LHCN-M2 (cell line): ENCODE data around the gene CD247. TPM values are rescaled to one million over a fixed set of nuclear protein-coding genes. Genes with fewer than 3 reads are reported as not detected.

ENCODE experiments used
- DNase-seq: peaks from one replicate; pipeline ENCODE4 v3.0.0-alpha.2; 2012; ENCODE audit warnings: low read depth
- total RNA-seq: library from RNA; depleted of rRNA; stranded (reverse); fragments of >200 nt; gene quantifications from 2 replicates; pipeline ENCODE4 v1.2.3, GENCODE V29; 2014

CD247 gene
- total RNA-seq, 1 experiment from 2014 or later, result not detected

- DNase-seq, result no peak
Observed at GRCh38 chr1:167512046-167512654, 6.2 kb downstream of the CD247 start.

DNA sequence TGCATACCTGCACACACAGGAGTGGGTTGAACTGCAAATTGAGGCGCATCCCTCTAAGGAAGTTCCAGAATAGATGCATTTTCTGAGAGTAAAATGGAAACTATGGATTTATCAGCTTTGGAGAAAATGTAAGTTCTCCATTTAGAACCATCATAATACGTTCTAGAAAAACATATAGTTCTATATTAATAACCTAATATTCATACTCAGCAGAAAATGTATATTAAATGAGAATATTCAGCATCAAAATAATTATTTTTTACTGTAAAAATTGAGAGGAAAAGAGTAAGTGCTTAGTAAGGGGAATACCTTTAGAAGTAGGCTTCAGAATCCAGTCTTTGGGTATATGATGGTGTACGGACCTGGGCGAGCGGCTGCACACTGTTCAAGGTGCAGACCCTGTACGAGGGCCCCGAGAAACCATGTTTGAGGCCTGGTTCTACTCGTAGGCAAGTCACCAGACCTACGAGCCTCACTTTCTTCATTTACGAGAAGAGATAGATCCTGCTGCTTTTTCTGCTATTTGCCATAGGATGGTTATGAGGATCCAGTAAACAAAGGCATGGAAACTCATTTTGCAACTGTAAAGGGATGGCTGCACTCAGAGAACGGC is 6.8 kb downstream of the CD247 start:
- DNase-seq, result no peak

DNA sequence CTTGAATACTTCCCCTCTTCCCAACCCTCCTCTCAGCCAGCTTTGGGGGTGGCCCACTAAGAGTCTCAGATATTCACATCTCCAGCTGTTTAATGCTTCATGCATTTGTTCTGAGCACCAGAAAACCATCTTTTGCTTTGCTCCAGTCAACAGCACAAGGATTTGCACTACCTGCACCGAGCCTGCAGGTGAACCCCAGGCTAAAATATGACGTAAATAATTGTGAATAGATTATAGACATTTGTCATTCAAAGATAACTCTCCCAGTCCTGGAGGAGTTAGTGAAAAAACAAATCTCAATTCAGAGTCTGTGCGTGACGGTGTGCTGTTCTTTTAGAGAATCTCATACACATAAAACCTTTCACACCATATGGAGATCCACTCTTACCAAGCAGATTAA is 7.4 kb downstream of the CD247 start:
- DNase-seq, result no peak

- DNase-seq, result no peak
Observed at GRCh38 chr1:167510244-167510643, 8.1 kb downstream of the CD247 start.

DNA sequence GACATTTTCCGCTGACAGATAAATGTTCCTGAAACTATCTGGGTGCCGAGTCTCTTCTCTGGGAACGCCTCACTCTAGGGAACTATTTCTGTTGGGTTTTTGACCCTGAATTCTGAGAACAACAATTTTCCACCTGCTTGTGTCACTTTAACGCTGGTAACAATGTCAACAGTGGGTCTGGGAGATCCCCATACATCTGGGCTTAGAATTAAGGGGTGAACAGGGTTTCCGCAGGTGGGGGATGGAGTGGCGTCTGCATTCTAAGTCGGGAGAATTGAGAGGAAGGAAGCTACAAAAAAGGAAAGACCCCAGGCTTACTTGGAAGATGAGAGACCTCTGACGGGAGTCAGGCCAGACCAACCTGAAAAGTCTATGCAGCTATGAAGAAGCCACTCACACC is 8.7 kb downstream of the CD247 start:
- no peak for DNase-seq

- no peak for DNase-seq
Observed at GRCh38 chr1:167507719-167508118, 10.6 kb downstream of the CD247 start.

DNA sequence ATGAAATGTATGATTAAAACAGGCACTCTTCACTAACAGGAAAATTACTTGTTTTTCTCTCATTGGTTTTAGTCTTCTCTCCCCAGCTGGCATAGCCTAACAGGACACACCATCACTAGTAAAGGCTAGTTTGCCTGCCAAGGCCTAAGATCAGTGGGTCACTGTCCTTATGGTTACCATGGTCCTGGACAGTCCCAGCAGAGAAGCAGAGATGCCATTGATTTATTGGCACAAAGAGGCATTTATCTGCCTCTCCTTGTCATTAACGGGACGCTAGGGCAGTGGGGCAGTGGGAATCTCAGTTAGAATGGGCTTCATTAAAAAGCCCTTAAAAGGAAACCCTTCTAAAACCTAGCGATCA is 13.9 kb downstream of the CD247 start:
- DNase-seq, result no peak

DNA sequence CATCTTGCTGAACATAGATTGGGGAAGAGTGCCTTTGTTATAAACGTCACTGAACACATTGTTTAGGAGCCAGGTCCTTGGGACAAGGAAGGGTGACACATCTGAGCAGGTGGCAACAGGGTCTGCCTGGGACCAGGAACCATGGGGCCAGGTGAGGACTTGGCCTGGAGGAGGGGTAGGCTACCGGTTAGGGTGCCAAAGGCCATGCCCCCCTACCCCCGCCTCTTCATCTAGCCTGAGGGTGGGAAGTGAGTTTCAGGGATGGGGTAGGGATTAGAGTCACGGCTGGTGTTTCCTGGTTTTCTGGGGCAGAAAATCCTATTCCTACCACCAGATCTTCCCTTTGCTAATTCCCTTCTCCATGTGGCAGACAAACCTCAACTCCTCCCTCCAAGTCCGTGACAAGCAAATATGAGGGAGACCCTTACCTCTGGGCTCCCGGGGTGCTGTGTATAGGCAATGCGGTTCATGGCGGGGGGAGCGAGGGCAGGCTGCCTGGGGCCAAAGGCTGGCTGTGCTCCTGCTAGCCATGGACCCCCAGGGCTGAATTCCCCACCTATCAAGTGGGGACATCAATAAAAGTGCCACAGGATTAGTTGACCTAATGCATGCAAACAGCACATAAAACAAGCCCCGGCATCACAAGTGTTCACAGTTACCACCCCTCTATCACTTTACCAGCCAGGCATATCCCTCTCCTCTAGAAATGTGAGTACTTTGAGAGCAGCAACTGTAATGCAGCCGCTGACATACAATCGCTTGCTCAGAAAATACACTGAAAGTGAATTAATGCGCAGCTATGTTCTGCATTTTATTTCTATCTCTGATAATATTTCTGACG is 14.5 kb downstream of the CD247 start:
- DNase-seq, result no peak

DNA sequence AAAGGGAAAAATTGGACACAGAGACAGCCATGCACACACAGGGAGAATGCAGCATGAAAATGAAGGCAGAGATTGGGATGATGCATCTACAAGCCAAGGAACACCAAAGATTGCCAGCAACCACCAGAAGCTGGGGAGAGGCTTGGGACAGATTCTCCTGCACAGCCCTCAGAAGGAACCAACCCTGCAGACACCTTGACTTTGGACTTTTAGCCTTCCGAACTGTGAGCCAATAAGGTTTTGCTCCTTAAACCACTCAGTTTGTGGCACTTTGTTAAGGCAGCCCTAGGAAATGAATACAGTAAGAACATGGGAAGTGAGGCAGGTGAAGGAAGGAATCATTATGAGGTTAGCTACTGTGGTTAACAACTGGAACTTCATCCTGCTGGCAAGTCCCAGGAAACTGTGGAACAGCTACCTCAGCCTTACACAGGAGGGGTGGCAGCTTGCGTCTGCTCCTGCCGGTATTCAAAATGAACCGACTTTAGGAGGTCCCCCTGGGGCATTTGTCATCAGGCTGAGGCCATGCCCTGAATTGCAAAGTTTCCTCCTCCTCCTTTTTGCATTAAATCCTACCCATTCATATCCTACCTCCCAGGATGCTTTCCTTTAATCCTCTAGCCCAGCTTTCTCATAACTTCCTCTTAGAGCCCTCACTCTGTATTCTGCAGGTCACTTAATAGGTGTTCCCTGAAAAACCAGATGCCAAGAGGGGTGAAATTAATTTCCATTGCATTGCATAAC is 15.4 kb downstream of the CD247 start:
- DNase-seq, result no peak

DNA sequence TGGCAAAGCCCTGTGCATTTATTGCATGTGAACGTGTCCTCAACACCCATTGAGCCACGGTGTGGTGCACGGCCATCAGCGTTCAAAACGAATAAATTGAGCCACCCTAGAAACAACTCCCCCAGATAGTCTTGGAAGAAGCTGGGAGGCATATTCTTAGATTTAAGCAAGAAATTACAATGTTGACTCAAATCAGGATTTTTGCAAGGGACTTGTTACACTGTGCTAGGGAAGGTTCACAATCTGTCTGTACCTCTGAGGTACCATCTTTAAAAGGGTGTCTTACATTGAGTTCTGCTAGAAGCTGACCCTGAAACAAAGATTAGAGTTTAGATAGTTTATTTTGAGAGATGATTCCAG is 16.2 kb downstream of the CD247 start:
- no peak for DNase-seq

DNA sequence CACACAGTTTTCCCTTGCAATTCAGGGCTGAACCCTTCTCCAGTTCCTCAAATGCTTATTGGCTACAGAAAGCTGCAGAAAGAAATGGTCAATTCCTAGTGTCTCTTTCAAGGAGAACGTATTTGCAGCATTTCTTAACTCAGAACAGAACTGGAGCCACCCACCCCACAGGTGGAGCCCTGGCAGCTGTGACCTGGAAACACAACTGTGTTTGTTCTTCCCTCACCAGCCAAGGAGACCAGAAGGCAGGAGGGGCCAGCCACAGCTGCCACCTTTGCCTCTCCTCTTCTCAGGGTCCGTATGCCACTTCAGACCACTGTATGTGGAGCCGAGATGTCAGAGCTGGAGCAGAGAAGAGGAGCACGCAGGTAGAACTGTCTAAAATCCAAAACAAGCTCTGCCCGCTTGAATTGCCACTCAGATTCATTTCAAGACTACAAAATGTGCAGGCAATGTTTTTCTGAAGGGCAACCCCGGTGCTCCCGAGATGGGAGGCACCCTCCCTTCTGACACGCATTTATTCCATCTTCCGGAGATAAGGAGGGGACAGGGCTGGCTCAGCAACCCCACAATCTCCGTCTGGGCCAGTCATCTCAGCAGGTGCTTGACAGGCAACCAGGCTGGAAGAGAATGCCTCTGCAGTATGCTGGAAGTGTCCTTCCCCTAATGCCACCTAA is 16.7 kb downstream of the CD247 start:
- DNase-seq, result no peak

- DNase-seq, result no peak
Observed at GRCh38 chr1:167500283-167500860, 18.0 kb downstream of the CD247 start.

DNA sequence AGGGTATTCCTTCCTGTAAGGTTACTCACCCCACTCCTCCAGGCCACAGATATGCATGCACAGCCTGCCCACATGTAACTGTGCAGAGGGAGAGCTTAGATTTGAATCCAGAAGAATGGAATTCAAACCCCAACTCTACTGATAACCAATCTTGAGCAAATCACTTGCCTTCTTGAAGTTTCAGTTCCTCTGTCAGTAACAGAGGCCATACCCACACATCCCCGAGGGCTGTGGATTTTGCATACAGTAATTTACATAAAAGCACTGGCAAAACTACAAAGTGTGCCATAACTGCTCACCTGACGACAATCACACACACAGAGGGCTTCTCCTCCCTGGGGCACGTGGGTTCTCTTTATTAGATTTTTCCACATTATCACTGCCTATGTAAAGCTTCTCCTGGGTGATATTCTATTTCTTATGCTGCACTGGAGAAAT is 18.6 kb downstream of the CD247 start:
- no peak for DNase-seq

DNA sequence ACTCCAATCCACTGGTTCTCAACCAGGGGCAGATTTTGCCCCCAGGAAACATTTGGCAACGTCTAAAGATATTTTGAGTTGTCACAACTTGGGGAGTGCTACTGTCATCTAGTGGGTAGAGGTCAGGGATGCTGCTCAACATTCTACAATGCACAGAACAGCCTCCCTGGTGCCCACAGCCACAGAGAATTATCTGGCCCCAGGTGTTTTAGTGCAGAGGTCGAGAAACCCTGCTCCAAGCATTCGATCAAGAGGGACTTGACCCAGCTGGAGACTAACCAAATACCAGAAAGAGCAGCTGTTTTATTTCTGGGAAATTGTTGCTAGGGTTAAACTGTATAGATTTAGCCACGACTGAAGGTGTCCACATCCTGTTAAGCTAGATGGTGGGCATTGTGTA is 19.2 kb downstream of the CD247 start:
- DNase-seq, result no peak

DNA sequence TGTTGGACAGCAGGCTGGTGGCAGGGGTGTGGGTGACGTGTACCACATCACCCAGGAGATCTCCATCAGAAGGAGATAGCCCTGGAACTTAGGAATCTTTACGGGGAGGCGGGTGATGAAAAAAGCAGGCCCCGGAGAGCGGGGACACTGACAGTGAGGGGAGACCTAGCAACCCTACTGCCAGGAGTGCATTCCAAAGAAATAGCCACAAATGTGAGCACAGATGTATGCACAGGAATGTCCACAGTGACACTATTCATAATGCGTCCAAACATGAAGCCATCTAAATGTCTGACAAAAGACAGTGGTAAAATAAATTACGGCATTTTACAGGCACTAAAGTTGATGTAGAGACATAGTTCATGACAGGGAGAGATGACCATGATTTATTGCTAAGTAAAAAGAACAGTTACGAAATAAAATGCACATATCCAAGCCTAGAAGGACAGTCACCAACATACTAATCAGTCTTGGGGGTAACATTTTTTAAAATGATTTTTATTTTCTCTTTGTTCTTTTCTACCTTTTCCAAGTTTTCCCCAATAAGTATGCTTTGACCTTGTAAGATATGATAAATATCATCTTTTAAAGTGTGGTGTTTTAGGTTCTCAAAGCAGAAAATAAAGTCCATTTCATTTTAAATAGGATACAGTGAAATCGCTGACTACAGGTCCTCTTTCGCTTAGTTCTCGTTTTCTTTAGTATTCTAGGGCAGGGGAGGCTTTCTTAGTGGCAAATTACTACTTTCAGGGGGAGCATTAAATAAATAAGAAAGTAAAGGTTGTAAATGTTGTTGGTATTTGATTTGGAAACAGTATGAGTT is 21.3 kb downstream of the CD247 start:
- DNase-seq, result no peak

DNA sequence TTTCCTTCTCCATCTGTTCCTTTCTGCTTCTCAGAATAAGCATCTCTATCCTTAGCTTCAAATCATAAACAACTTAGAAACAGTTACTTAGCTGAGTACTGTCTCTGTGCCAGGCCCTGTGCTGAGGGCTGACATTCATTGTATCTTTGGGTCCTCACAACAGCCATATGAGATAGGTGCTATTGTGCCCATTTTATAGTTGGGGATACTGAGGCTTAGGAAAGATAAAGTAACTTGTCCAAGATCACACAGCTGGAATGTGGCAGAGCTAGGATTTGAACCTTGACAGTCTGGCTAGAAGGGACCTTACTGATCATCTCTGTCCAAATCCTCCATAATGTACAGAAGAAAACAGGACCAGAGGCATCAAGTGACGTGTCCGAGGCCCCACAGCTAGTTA is 25.0 kb downstream of the CD247 start:
- DNase-seq, result no peak

- DNase-seq, result no peak
Observed at GRCh38 chr1:167492481-167492910, 25.8 kb downstream of the CD247 start.

DNA sequence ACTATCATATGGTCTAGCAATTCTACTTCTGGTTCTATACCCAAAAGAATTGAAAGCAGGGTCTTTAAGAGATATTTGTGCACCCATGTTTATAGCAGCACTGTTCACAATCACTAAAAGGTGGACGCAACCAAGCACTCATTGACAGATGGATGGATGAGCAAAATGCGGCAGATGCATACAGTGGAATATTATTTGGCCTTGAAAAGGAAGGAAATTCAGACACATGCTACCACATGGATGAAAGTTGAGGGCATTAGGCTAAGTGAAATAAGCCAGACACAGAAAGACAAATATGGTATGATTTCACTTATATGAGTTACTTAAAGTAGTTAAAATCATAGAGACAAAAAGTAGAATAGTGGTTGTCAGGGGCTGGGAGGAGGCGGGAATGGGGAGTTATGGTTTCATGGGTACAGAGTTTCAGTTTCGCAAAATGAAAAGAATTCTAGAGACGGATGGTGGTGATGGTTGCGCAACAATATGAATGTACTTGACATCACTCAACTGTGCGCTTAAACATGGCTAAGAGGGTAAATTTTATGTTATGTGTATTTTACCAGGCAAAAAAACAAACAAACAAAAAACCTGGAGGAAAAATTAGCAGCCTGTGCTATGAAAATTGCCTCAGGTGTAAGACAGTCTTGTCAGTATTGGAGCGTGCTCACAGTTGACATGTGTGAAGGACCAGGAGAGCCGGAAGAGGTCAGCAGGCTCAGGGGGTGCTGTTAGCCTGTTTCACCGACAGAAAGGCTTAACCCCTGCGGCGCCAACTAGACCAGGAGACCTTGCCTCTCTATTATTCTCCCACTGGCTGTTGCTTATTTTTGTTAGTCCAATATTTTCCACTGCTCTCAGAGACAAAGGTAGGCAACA is 26.5 kb downstream of the CD247 start:
- DNase-seq, result no peak

GRCh38 chr1:167490765-167491164 is 27.6 kb downstream of the CD247 start:
- no peak for DNase-seq
